Left colon (tissue), 2 donors: Measurements from ENCODE around the gene KCNK2. TPM values are rescaled to one million over a fixed set of nuclear protein-coding genes. Genes with fewer than 3 reads are reported as not detected.

Source experiments
- ATAC-seq: fragments of 200-7000 bp; cut with Tn5 transposase; one replicate; pipeline ENCODE4 v1.9.1; 2020; ENCODE audit warnings: mild to moderate bottlenecking, moderate library complexity
- DNase-seq, 2 donors: peaks; one replicate each; pipeline ENCODE4 v3.0.0-alpha.2; 2020
- intact Hi-C, 2 donors: fragments of 100-400 bp; cut with DNase I in 1 of 2; cut with micrococcal nuclease in 1 of 2; formaldehyde crosslinking; loops; one replicate each; pipeline versions ENCODE4 v1.11.2 to v1.14.0; 2022; cut with DNase I, micrococcal nuclease
- total RNA-seq, 2 donors: library from RNA; stranded (reverse); fragmentation: NEBNext Ultra II Directional; extraction: Animal tissue kit (Norgen Biotek cat#: 25700); gene quantifications; one replicate each; pipeline ENCODE4 v1.2.1, GENCODE V29; 2021
- donor health status: DM: no; HTN: no; CAD: no.
- donor health status: DM: yes; HTN: yes; CAD: no.

Gene KCNK2
- total RNA-seq, 2 donors from 2014 or later: 0.27 to 0.45 TPM

DNA sequence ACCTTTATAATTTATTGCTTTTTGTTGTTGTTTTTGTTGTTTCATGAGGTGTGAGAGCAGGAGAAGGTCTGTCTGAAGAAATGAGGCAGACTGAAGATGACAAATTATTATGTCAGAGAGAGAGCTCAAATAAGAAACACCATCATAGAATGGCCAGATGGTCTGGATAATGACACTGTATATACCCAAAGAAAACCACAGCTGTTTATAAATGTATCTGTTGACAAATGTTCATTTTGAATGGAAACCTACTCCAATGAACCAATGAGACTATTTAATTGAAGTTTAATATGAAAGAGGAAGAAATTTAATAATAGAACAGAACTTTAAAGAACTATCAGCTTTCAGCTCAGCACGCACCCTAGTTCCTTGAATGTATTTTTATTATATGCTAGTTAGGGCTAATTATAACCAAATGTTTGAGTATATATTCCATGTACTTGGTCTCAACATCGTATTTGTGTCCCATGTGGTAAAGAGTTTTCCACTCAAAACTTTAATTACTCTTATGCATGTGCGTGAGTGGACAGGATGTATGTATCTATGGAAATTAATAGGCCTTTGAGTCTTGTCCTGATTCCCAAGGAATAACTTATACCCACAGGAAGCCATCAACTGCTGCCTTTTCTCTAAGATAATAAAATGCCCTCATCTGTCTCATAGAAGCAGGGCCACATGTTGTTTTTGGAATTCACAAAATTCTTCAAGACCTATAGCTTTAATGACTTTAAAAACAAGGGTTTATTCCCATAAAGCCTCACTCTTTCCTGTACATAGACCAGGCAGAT is 202.7 kb downstream of the KCNK2 start:
- no peak for ATAC-seq
- no peak for DNase-seq
- intact Hi-C loops: no loop called here
